Measurements from ENCODE around the gene FEZ2. TPM values are rescaled to one million over a fixed set of nuclear protein-coding genes. Genes with fewer than 3 reads are reported as not detected.

Gene FEZ2
- total RNA-seq, 1 donor from 2014 or later = 70.7 TPM

DNA sequence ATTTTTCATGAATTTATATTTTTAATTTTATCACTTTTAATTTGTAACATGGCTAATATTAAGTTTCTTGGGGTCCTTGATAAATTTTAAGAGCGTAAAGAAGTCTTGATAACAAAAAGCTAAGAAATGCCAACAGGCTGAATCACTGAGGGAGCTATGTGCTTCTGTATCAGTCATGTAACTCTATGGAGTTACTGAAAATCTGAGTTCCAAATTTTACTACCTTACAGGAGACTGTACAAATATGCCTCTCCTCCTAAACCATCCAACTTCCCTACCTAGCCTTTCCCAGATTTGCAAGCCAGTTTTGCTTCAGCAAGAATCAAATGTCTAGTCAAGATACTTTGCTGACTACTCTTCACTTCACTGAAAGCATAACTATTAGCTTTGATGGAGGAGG, 35.7 kb downstream of the FEZ2 start:
- Histone ChIP-seq H4K20me1 (ENCODE audit: low read depth) (peaks cover 3% of the 10 kb centered on the region), H3K4me2 (no peak overlapping the region)
- peaks cover 14% of the 10 kb centered on the region for H3K4me1 Mint-ChIP-seq

DNA sequence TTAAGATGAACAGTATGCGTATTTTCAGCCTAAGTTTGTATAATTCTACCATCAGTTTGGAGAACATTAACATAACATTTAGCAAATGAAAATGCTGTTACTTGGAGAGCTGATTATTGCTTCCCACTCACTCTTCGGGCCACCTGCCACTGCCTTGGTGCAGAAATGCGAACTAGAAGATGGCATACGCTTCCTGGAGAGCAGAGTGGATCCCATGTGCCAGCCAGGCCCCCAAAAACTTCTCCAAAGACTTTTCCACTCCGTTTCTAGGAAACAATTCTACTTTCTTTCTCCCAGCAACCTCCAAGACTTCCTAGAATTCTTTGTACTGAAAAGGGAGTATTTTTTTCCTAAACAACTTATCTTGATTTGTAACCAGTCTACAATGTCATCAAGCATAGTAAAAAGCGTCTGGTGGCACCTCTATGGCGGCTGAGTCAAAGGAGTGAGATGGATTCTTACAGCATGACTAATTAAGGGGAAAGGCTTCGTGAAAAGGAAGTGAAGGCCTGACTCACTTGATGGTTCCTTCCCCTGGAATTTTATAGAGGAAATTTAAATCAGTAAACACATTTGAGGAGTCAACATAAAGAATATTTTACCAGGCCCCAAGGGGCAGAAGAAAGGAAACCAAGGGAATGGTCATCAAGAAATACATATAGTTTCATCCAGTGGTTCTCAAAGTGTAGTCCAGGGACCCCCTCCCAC, 36.6 kb downstream of the FEZ2 start:
- H3K4me1 ChIP-seq = no peaks in the 10 kb centered on the region
- no peak overlapping the region for H3K4me2 ChIP-seq
- H3F3A ChIP-seq (ENCODE audit: low read depth) = no peaks in the 10 kb centered on the region
- no peak for DNase-seq (ENCODE audit: low spot score)
- H3K27me3 ChIP-seq = no peaks in the 10 kb centered on the region
- peaks cover 3% of the 10 kb centered on the region for H4K20me1 ChIP-seq (ENCODE audit: low read depth)
- no peak overlapping the region for H3K27ac ChIP-seq
- H3K27ac Mint-ChIP-seq = no peak overlapping the region
- H3K9me3 ChIP-seq (ENCODE audit: low read depth) = no peaks in the 10 kb centered on the region
- no peaks in the 10 kb centered on the region for H3K79me2 ChIP-seq (ENCODE audit: low read depth)
- no peaks in the 10 kb centered on the region for H3K9me3 Mint-ChIP-seq
- H3K9ac ChIP-seq = no peak overlapping the region
- peaks cover 14% of the 10 kb centered on the region for H3K4me1 Mint-ChIP-seq
- H3K4me3 ChIP-seq = no peak overlapping the region
- H3K36me3 ChIP-seq = no peaks in the 10 kb centered on the region
- no peak overlapping the region for H3K4me3 Mint-ChIP-seq
- H3K36me3 Mint-ChIP-seq = peaks cover 25% of the 10 kb centered on the region
- no peak overlapping the region for H2AFZ ChIP-seq (replicated peaks)
- TF ChIP-seq EZH2 (IDR thresholded peaks at IDR 0.05) (no peak), CTCF (IDR thresholded peaks at IDR 0.05) (no peak), EZH2phosphoT487 (IDR thresholded peaks at IDR 0.05) (no peak)
- no peaks in the 10 kb centered on the region for H3K27me3 Mint-ChIP-seq (ENCODE audit: insufficient read depth, low read depth)

More for the DNA sequence above, 35.7 kb downstream of the FEZ2 start:
- no peaks in the 10 kb centered on the region for H3K79me2 ChIP-seq (ENCODE audit: low read depth)
- H3K27ac ChIP-seq = no peak overlapping the region
- Mint-ChIP-seq H3K4me3 (no peak overlapping the region), H3K27ac (no peak overlapping the region), H3K36me3 (peaks cover 31% of the 10 kb centered on the region), H3K9me3 (no peaks in the 10 kb centered on the region), H3K27me3 (ENCODE audit: insufficient read depth, low read depth) (no peaks in the 10 kb centered on the region)
- H3K4me1 ChIP-seq = no peaks in the 10 kb centered on the region
- no peaks in the 10 kb centered on the region for H3K9me3 ChIP-seq (ENCODE audit: low read depth)
- H3K36me3 ChIP-seq = no peaks in the 10 kb centered on the region
- no peak overlapping the region for H3K4me3 ChIP-seq
- TF ChIP-seq EZH2phosphoT487 (IDR thresholded peaks at IDR 0.05) (no peak), CTCF (IDR thresholded peaks at IDR 0.05) (no peak), EZH2 (IDR thresholded peaks at IDR 0.05) (no peak)
- no peaks in the 10 kb centered on the region for H3F3A ChIP-seq (ENCODE audit: low read depth)
- no peaks in the 10 kb centered on the region for H3K27me3 ChIP-seq
- H2AFZ ChIP-seq (replicated peaks) = no peak overlapping the region
- no peak for DNase-seq (ENCODE audit: low spot score)
- H3K9ac ChIP-seq = no peak overlapping the region

DNA sequence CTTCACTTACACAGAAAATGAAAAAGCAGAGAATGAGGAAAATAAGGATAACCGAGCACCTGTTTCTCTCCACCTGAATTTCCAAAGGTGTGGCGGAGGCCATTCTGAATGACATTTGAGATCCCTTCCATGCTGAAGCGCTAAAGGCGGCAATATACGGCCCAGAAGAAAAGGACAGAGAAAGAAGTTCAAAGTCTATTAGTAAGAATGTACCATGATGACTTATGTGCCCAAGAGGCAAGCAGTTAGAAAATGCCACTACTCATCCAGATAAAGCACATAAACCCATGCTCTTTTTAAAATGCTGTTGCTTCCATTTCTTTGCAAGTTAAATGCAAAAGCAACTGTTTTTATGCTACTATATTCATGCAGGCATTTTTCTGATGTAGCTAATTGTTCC, 37.2 kb downstream of the FEZ2 start:
- H3F3A ChIP-seq (ENCODE audit: low read depth) = no peaks in the 10 kb centered on the region
- H3K27ac ChIP-seq = no peak overlapping the region
- H2AFZ ChIP-seq (replicated peaks) = no peak overlapping the region
- Mint-ChIP-seq H3K4me1 (peaks cover 14% of the 10 kb centered on the region), H3K4me3 (no peak overlapping the region), H3K9me3 (no peaks in the 10 kb centered on the region), H3K36me3 (peaks cover 19% of the 10 kb centered on the region), H3K27ac (no peak overlapping the region), H3K27me3 (ENCODE audit: insufficient read depth, low read depth) (no peaks in the 10 kb centered on the region)
- no peaks in the 10 kb centered on the region for H3K27me3 ChIP-seq
- no peaks in the 10 kb centered on the region for H3K9me3 ChIP-seq (ENCODE audit: low read depth)
- DNase-seq (ENCODE audit: low spot score) = no peak
- peaks cover 3% of the 10 kb centered on the region for H4K20me1 ChIP-seq (ENCODE audit: low read depth)
- TF ChIP-seq EZH2phosphoT487 (IDR thresholded peaks at IDR 0.05) = no peak
- no peak for TF ChIP-seq CTCF (IDR thresholded peaks at IDR 0.05)
- no peak for TF ChIP-seq EZH2 (IDR thresholded peaks at IDR 0.05)
- no peak overlapping the region for H3K9ac ChIP-seq
- no peaks in the 10 kb centered on the region for H3K4me1 ChIP-seq
- no peak overlapping the region for H3K4me2 ChIP-seq
- H3K79me2 ChIP-seq (ENCODE audit: low read depth) = no peaks in the 10 kb centered on the region
- no peaks in the 10 kb centered on the region for H3K36me3 ChIP-seq
- H3K4me3 ChIP-seq = no peak overlapping the region

All from neural progenitor cell (in vitro differentiated cells).